ENCODE measurements around the gene NOTO.

NOTO gene

GRCh38 chr2:73246850-73247249 is 44.5 kb downstream of the NOTO start:
- DNase-seq (ENCODE audit: low read depth) = no peak
- TF ChIP-seq, protein P1, sequence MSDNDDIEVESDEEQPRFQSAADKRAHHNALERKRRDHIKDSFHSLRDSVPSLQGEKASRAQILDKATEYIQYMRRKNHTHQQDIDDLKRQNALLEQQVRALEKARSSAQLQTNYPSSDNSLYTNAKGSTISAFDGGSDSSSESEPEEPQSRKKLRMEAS (IDR thresholded peaks at IDR 0.05; ENCODE audit: low read depth, low read length) = no peak
- TF ChIP-seq CTCF (IDR thresholded peaks at IDR 0.05; ENCODE audit: low read depth, low read length) = no peak
- no peak for TF ChIP-seq MYC (IDR thresholded peaks at IDR 0.05; ENCODE audit: low read depth, low read length)
- TF ChIP-seq POLR2A (IDR thresholded peaks at IDR 0.05; ENCODE audit: extremely low read depth, insufficient read length) = no peak
- no peak overlapping the region for H3K4me3 ChIP-seq (ENCODE audit: low read depth, low read length)

GRCh38 chr2:73249636-73250035 is 47.3 kb downstream of the NOTO start:
- H3K4me3 ChIP-seq (ENCODE audit: low read depth, low read length) = no peak overlapping the region
- no peak for DNase-seq (ENCODE audit: low read depth)
- no peak for TF ChIP-seq POLR2A (IDR thresholded peaks at IDR 0.05; ENCODE audit: extremely low read depth, insufficient read length)
- no peak for TF ChIP-seq MYC (IDR thresholded peaks at IDR 0.05; ENCODE audit: low read depth, low read length)
- TF ChIP-seq CTCF (IDR thresholded peaks at IDR 0.05; ENCODE audit: low read depth, low read length) = no peak
- TF ChIP-seq, protein P1 (IDR thresholded peaks at IDR 0.05; ENCODE audit: low read depth, low read length) = no peak

DNA sequence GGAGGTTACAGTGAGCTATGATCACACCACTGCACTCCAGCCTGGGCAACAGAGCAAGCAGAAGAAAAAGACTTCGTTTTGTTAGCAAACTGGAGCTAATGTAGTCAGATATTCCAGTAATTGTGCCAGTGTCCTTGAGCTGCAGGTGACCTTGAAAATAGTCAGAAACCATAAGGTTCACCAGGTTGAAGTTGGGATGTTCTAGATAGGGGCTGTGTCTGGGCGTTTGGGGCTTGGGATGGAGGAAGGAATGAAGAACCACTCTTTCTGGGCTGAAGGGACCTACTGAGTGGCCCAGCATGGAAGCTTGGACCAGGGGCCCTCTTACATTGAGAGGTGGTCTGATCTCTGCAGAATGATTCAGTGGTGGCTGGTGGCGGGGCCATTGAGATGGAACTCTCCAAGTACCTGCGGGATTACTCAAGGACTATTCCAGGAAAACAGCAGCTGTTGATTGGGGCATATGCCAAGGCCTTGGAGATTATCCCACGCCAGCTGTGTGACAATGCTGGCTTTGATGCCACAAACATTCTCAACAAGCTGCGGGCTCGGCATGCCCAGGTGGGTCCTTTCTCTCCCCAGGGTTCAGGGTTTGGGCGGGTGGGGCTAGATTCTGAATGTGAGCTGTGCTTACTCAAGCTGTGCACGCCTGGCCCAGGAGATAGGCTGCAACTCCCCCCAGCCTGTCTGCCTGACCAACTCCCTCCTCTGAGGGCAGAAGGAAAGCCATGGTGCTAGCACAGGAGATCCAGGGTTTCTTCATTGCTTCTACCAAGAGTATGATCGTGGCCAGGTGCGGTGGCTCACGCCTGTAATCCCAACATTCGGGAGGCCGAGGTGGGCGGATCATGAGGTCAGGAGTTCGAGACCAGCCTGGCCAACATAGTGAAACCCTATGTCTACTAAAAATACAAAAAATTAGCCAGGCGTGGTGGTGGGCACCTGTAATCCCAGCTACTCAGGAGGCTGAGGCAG is 48.8 kb downstream of the NOTO start:
- no peak for DNase-seq (ENCODE audit: low read depth)
- no peak overlapping the region for H3K4me3 ChIP-seq (ENCODE audit: low read depth, low read length)
- TF ChIP-seq MYC (IDR thresholded peaks at IDR 0.05; ENCODE audit: low read depth, low read length) (no peak), POLR2A (IDR thresholded peaks at IDR 0.05; ENCODE audit: extremely low read depth, insufficient read length) (no peak), CTCF (IDR thresholded peaks at IDR 0.05; ENCODE audit: low read depth, low read length) (no peak)
- TF ChIP-seq, protein P1 (IDR thresholded peaks at IDR 0.05; ENCODE audit: low read depth, low read length) = no peak

- no peak for DNase-seq (ENCODE audit: low read depth)
- TF ChIP-seq, protein P1 (IDR thresholded peaks at IDR 0.05; ENCODE audit: low read depth, low read length) = no peak
- TF ChIP-seq MYC (IDR thresholded peaks at IDR 0.05; ENCODE audit: low read depth, low read length) = no peak
- no peak for TF ChIP-seq POLR2A (IDR thresholded peaks at IDR 0.05; ENCODE audit: extremely low read depth, insufficient read length)
- TF ChIP-seq CTCF (IDR thresholded peaks at IDR 0.05; ENCODE audit: low read depth, low read length) = no peak
- no peak overlapping the region for H3K4me3 ChIP-seq (ENCODE audit: low read depth, low read length)
Measured at GRCh38 chr2:73252238-73253027, 50.1 kb downstream of the NOTO start.

DNA sequence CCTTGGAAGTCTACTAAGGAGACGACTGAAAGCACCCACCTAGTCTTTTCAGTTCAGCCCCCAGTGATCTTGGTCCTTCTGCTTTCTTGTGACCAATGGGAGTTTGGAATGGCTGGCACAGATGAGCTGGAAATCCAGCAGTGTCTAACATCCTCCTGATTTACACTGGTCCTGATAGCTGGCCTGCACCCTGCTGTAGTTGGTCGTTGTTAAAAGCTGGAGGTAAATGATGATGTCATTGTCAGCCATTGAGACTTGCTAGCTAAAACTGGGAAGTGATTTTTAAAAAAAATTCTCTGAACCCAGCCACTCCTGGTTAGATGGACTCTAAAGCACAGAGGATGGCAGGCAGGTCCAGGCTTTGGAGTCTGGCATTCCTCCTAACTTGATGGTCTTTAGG is 51.0 kb downstream of the NOTO start:
- TF ChIP-seq POLR2A (IDR thresholded peaks at IDR 0.05; ENCODE audit: extremely low read depth, insufficient read length) (no peak), MYC (IDR thresholded peaks at IDR 0.05; ENCODE audit: low read depth, low read length) (no peak), CTCF (IDR thresholded peaks at IDR 0.05; ENCODE audit: low read depth, low read length) (no peak)
- TF ChIP-seq, protein P1 (IDR thresholded peaks at IDR 0.05; ENCODE audit: low read depth, low read length) = no peak
- H3K4me3 ChIP-seq (ENCODE audit: low read depth, low read length) = no peak overlapping the region
- DNase-seq (ENCODE audit: low read depth) = peak; percentile 37

All from NB4 (cell line).